SK-N-SH treated with all-trans-retinoic acid at 6 μM for 48 hours (cell line): ENCODE measurements around the gene COQ10A.

ENCODE experiments used
- ARNTL ChIP-seq: fragments of 450-650 bp; formaldehyde crosslinking; IDR thresholded peaks from 2 replicates; pipeline ENCODE4 v1.5.0; 2020; ENCODE audit warnings: low read depth, mild to moderate bottlenecking, moderate library complexity, borderline replicate concordance
- BACH2 ChIP-seq: fragments of 250-450 bp; sonication (Bioruptor Pico); IDR thresholded peaks from 2 replicates; pipeline ENCODE4 v1.9.0; 2021; ENCODE audit warnings: mild to moderate bottlenecking, borderline replicate concordance
- RARB ChIP-seq: fragments of 250-450 bp; sonication (Bioruptor Pico); IDR thresholded peaks from 2 replicates; pipeline ENCODE4 v1.8.0; 2021; ENCODE audit warnings: mild to moderate bottlenecking, moderate library complexity
- SNAI2 ChIP-seq: fragments of 250-450 bp; sonication (Bioruptor Pico); IDR thresholded peaks from 2 replicates; pipeline ENCODE4 v1.5.0; 2020; ENCODE audit warnings: mild to moderate bottlenecking, moderate library complexity
- TOX ChIP-seq: fragments of 250-450 bp; sonication (Bioruptor Pico); IDR thresholded peaks from 2 replicates; pipeline ENCODE4 v1.8.0; 2021; ENCODE audit warnings: mild to moderate bottlenecking, moderate library complexity, borderline replicate concordance
- ZFP30 ChIP-seq: fragments of 450-650 bp; formaldehyde crosslinking; IDR thresholded peaks from 2 replicates; pipeline ENCODE4 v1.5.0; 2022; ENCODE audit warnings: mild to moderate bottlenecking, moderate library complexity
- ZNF565 ChIP-seq: fragments of 450-650 bp; formaldehyde crosslinking; conservative IDR thresholded peaks from 2 replicates; pipeline ENCODE4 v1.5.0; 2020; ENCODE audit warnings: low read depth, mild to moderate bottlenecking, moderate library complexity
- TF ChIP-seq, protein P1 (sequence below): fragments of 250-450 bp; sonication (Bioruptor Pico); IDR thresholded peaks from 2 replicates; pipeline ENCODE4 v1.8.0; 2020; ENCODE audit warnings: mild to moderate bottlenecking, moderate library complexity, borderline replicate concordance
- TF ChIP-seq, protein P2 (sequence below): fragments of 250-450 bp; sonication (Bioruptor Pico); IDR thresholded peaks from 2 replicates; pipeline ENCODE4 v1.8.0; 2021; ENCODE audit warnings: low read depth, mild to moderate bottlenecking, moderate library complexity, borderline replicate concordance
- TF ChIP-seq, protein P3 (sequence below): fragments of 250-450 bp; sonication (Bioruptor Pico); IDR thresholded peaks from 2 replicates; pipeline ENCODE4 v1.5.1; 2021; ENCODE audit warnings: mild to moderate bottlenecking, moderate library complexity
- TF ChIP-seq, protein P4 (sequence below): fragments of 250-450 bp; sonication (Bioruptor Pico); IDR thresholded peaks from 2 replicates; pipeline ENCODE4 v1.5.0; 2020; ENCODE audit warnings: mild to moderate bottlenecking, moderate library complexity

DNA sequence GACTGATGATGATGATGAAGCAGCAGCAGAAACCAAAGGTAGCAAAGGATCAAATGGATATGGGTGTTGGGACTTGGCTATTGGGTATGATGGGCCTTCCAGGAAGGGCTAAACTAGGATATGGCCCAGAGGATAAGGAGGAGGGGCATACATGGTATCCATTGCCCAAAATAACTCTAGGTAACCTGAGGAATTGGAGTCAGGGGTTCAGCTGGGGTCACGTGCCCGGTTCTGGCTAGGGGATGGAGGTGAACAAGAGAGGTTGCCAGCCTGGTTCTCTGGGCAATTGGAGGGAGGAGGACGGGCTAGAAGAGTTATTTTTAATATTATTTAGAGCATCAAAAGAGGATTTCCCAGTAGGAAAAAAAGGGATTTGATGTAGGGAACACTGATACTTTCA is 5.8 kb upstream of the COQ10A start:
- TF ChIP-seq BACH2 (no peak), ZFP30 (no peak), SNAI2 (CRISPR knock-in tag) (no peak), ARNTL (CRISPR knock-in tag) (no peak), TOX (CRISPR knock-in tag) (no peak), ZNF565 (no peak), RARB (CRISPR knock-in tag) (no peak)
- TF ChIP-seq, protein P1, sequence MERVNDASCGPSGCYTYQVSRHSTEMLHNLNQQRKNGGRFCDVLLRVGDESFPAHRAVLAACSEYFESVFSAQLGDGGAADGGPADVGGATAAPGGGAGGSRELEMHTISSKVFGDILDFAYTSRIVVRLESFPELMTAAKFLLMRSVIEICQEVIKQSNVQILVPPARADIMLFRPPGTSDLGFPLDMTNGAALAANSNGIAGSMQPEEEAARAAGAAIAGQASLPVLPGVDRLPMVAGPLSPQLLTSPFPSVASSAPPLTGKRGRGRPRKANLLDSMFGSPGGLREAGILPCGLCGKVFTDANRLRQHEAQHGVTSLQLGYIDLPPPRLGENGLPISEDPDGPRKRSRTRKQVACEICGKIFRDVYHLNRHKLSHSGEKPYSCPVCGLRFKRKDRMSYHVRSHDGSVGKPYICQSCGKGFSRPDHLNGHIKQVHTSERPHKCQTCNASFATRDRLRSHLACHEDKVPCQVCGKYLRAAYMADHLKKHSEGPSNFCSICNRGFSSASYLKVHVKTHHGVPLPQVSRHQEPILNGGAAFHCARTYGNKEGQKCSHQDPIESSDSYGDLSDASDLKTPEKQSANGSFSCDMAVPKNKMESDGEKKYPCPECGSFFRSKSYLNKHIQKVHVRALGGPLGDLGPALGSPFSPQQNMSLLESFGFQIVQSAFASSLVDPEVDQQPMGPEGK (CRISPR knock-in tag) = no peak
- TF ChIP-seq, protein P2, sequence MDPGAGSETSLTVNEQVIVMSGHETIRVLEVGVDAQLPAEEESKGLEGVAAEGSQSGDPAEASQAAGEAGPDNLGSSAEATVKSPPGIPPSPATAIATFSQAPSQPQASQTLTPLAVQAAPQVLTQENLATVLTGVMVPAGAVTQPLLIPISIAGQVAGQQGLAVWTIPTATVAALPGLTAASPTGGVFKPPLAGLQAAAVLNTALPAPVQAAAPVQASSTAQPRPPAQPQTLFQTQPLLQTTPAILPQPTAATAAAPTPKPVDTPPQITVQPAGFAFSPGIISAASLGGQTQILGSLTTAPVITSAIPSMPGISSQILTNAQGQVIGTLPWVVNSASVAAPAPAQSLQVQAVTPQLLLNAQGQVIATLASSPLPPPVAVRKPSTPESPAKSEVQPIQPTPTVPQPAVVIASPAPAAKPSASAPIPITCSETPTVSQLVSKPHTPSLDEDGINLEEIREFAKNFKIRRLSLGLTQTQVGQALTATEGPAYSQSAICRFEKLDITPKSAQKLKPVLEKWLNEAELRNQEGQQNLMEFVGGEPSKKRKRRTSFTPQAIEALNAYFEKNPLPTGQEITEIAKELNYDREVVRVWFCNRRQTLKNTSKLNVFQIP = no peak
- TF ChIP-seq, protein P3, sequence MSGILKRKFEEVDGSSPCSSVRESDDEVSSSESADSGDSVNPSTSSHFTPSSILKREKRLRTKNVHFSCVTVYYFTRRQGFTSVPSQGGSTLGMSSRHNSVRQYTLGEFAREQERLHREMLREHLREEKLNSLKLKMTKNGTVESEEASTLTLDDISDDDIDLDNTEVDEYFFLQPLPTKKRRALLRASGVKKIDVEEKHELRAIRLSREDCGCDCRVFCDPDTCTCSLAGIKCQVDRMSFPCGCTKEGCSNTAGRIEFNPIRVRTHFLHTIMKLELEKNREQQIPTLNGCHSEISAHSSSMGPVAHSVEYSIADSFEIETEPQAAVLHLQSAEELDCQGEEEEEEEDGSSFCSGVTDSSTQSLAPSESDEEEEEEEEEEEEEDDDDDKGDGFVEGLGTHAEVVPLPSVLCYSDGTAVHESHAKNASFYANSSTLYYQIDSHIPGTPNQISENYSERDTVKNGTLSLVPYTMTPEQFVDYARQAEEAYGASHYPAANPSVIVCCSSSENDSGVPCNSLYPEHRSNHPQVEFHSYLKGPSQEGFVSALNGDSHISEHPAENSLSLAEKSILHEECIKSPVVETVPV = no peak
- TF ChIP-seq, protein P4, sequence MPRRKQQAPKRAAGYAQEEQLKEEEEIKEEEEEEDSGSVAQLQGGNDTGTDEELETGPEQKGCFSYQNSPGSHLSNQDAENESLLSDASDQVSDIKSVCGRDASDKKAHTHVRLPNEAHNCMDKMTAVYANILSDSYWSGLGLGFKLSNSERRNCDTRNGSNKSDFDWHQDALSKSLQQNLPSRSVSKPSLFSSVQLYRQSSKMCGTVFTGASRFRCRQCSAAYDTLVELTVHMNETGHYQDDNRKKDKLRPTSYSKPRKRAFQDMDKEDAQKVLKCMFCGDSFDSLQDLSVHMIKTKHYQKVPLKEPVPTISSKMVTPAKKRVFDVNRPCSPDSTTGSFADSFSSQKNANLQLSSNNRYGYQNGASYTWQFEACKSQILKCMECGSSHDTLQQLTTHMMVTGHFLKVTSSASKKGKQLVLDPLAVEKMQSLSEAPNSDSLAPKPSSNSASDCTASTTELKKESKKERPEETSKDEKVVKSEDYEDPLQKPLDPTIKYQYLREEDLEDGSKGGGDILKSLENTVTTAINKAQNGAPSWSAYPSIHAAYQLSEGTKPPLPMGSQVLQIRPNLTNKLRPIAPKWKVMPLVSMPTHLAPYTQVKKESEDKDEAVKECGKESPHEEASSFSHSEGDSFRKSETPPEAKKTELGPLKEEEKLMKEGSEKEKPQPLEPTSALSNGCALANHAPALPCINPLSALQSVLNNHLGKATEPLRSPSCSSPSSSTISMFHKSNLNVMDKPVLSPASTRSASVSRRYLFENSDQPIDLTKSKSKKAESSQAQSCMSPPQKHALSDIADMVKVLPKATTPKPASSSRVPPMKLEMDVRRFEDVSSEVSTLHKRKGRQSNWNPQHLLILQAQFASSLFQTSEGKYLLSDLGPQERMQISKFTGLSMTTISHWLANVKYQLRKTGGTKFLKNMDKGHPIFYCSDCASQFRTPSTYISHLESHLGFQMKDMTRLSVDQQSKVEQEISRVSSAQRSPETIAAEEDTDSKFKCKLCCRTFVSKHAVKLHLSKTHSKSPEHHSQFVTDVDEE (CRISPR knock-in tag) = no peak
